CD4-positive, alpha-beta T cell (primary cell): ENCODE measurements around the gene LAMP5. TPM values are rescaled to one million over a fixed set of nuclear protein-coding genes. Genes with fewer than 3 reads are reported as not detected.

ENCODE experiments used
- ATAC-seq: fragments of 200-7000 bp; cut with Tn5 transposase; one replicate; pipeline ENCODE4 v1.10.0; 2022; ENCODE audit warnings: mild to moderate bottlenecking; ENCODE audit not compliant: poor library complexity
- CTCF ChIA-PET: fragments of 350-600 bp; sonication (Branson Sonifier 250); formaldehyde crosslinking; loops from one replicate; lab custom pipeline; 2021; ENCODE audit warnings: antibody characterized with exemption, inconsistent platforms; lab: Charles Lee
- POLR2A ChIA-PET: fragments of 350-600 bp; sonication (Branson Sonifier 250); formaldehyde crosslinking; loops from one replicate; lab custom pipeline; 2021; ENCODE audit warnings: antibody characterized with exemption, inconsistent platforms; lab: Charles Lee
- DNase-seq, 14 experiments: peaks; one replicate each; pipeline ENCODE4 v3.0.0-alpha.2; 2013 to 2020; ENCODE audit warnings: mixed read lengths in 2 of 14
- H3K27ac ChIP-seq, 2 donors: one replicate each; pipeline versions ENCODE4 v1.5.1 to v1.7.0; 2013; ENCODE audit warnings: low read length in 2 of 2, low read depth in 1 of 2, mild to moderate bottlenecking in 1 of 2
- H3K27me3 ChIP-seq, 2 experiments: 1 replicate in 1 of 2; 2 replicates in 1 of 2; pipeline versions ENCODE4 v1.6.1 to v1.7.0; 2013; ENCODE audit warnings: low read length in 2 of 2, control low read depth in 1 of 2, mild to moderate bottlenecking in 1 of 2, moderate library complexity in 1 of 2; ENCODE audit not compliant: insufficient read depth in 2 of 2, control insufficient read depth in 1 of 2
- H3K36me3 ChIP-seq: one replicate; pipeline ENCODE4 v1.6.1; 2013; ENCODE audit warnings: low read length, control low read depth; ENCODE audit not compliant: insufficient read depth
- H3K4me1 ChIP-seq: one replicate; pipeline ENCODE4 v1.6.1; 2013; ENCODE audit warnings: low read length, control low read depth; ENCODE audit not compliant: insufficient read depth
- H3K4me3 ChIP-seq: one replicate; pipeline ENCODE4 v1.5.1; 2013; ENCODE audit warnings: mild to moderate bottlenecking, low read length, moderate library complexity
- H3K9me3 ChIP-seq, 2 experiments: 1 replicate in 1 of 2; 2 replicates in 1 of 2; pipeline versions ENCODE4 v1.6.1 to v1.7.0; 2013; ENCODE audit warnings: low read length in 2 of 2, mild to moderate bottlenecking in 2 of 2, control low read depth in 1 of 2, moderate library complexity in 1 of 2; ENCODE audit not compliant: control insufficient read depth in 1 of 2, insufficient read depth in 1 of 2
- H3K27ac Mint-ChIP-seq: one replicate; pipeline ENCODE4 v1.8.0; 2020; ENCODE audit warnings: mixed read lengths
- H3K27me3 Mint-ChIP-seq: one replicate; pipeline ENCODE4 v1.8.0; 2021; ENCODE audit warnings: mixed read lengths
- H3K36me3 Mint-ChIP-seq: one replicate; pipeline ENCODE4 v1.8.0; 2021; ENCODE audit warnings: low read depth, mixed read lengths
- H3K4me1 Mint-ChIP-seq: one replicate; pipeline ENCODE4 v1.8.0; 2021; ENCODE audit warnings: low read depth, mixed read lengths
- H3K4me3 Mint-ChIP-seq: one replicate; pipeline ENCODE4 v1.8.0; 2020; ENCODE audit warnings: mild to moderate bottlenecking, mixed read lengths
- H3K9me3 Mint-ChIP-seq: one replicate; pipeline ENCODE4 v1.8.0; 2020; ENCODE audit warnings: mixed read lengths
- CTCF ChIP-seq: fragments of 200-600 bp; IDR thresholded peaks from one replicate; pipeline ENCODE4 v1.8.0; 2022; ENCODE audit warnings: antibody characterized with exemption, mild to moderate bottlenecking
- intact Hi-C, 2 experiments: fragments of 100-400 bp; cut with DNase I in 1 of 2; cut with micrococcal nuclease in 1 of 2; formaldehyde crosslinking; loops; one replicate each; pipeline versions ENCODE4 v1.15.1 to v1.9.0; 2023 to 2025; cut with DNase I, micrococcal nuclease
- total RNA-seq, 174 experiments: library from RNA in 2 of 174; stranded (reverse) in 2 of 174; gene quantifications; one replicate each; pipeline ENCODE4 v1.2.3 and lab custom pipeline; 2021 to 2026

The LAMP5 gene
- total RNA-seq, 2 experiments from 2014 or later, result 0.11 TPM; not detected in 1

- no peaks in the 10 kb centered on the region for H3K36me3 ChIP-seq
- Mint-ChIP-seq H3K27ac (no peak overlapping the region), H3K9me3 (no peaks in the 10 kb centered on the region), H3K36me3 (no peaks in the 10 kb centered on the region), H3K4me1 (no peaks in the 10 kb centered on the region), H3K27me3 (peaks cover 40% of the 10 kb centered on the region), H3K4me3 (no peak overlapping the region)
- peak in 2 of 14 experiments; percentile 24 to 41 for DNase-seq
- intact Hi-C loops, result no loop called here
- TF ChIP-seq CTCF, result no peak
- CTCF ChIA-PET, result no interaction called here
- no peak overlapping the region for H3K4me3 ChIP-seq
- no peaks in the 10 kb centered on the region for H3K4me1 ChIP-seq
- peaks cover 27 to 31% of the 10 kb centered on the region in 2 experiments for H3K27me3 ChIP-seq
- ATAC-seq, result no peak
- H3K27ac ChIP-seq, result no peak overlapping the region
- peaks cover 0 to 27% of the 10 kb centered on the region in 2 experiments for H3K9me3 ChIP-seq
- POLR2A ChIA-PET, result no interaction called here
Observed at GRCh38 chr20:9503526-9504245, 10.7 kb upstream of the LAMP5 start.

- Mint-ChIP-seq H3K4me3 (no peak overlapping the region), H3K27me3 (peaks cover 63% of the 10 kb centered on the region), H3K9me3 (peaks cover 2% of the 10 kb centered on the region), H3K36me3 (no peaks in the 10 kb centered on the region), H3K27ac (no peak overlapping the region), H3K4me1 (no peaks in the 10 kb centered on the region)
- Histone ChIP-seq H3K27me3 (peaks cover 37 to 48% of the 10 kb centered on the region in 2 experiments), H3K4me1 (no peaks in the 10 kb centered on the region), H3K9me3 (peaks cover 0 to 30% of the 10 kb centered on the region in 2 experiments), H3K36me3 (no peaks in the 10 kb centered on the region), H3K4me3 (no peak overlapping the region), H3K27ac (no peak overlapping the region)
- ATAC-seq (no peak), DNase-seq (peak in 2 of 14 experiments; percentile 19 to 23)
- no peak for TF ChIP-seq CTCF
- intact Hi-C loops, result no loop called here
- CTCF ChIA-PET, result no interaction called here
- POLR2A ChIA-PET, result no interaction called here
Observed at GRCh38 chr20:9506280-9506821, 8.0 kb upstream of the LAMP5 start.

- H3K27ac Mint-ChIP-seq, result no peak overlapping the region
- Histone ChIP-seq H3K4me1 (no peaks in the 10 kb centered on the region), H3K27ac (no peak overlapping the region), H3K27me3 (peaks cover 37 to 54% of the 10 kb centered on the region in 2 experiments), H3K9me3 (peaks cover 0 to 30% of the 10 kb centered on the region in 2 experiments), H3K36me3 (no peaks in the 10 kb centered on the region), H3K4me3 (no peak overlapping the region)
- H3K27me3 Mint-ChIP-seq, result peaks cover 69% of the 10 kb centered on the region
- DNase-seq (no peak), ATAC-seq (no peak)
- no peak for TF ChIP-seq CTCF
- intact Hi-C loops, result no loop called here
- no peaks in the 10 kb centered on the region for H3K4me1 Mint-ChIP-seq
- no peak overlapping the region for H3K4me3 Mint-ChIP-seq
- no peaks in the 10 kb centered on the region for H3K36me3 Mint-ChIP-seq
- CTCF ChIA-PET, result no interaction called here
- peaks cover 2% of the 10 kb centered on the region for H3K9me3 Mint-ChIP-seq
- POLR2A ChIA-PET, result no interaction called here
Observed at GRCh38 chr20:9506964-9507369, 7.4 kb upstream of the LAMP5 start.
